ENCODE data around the gene EDC4.

The EDC4 gene

DNA sequence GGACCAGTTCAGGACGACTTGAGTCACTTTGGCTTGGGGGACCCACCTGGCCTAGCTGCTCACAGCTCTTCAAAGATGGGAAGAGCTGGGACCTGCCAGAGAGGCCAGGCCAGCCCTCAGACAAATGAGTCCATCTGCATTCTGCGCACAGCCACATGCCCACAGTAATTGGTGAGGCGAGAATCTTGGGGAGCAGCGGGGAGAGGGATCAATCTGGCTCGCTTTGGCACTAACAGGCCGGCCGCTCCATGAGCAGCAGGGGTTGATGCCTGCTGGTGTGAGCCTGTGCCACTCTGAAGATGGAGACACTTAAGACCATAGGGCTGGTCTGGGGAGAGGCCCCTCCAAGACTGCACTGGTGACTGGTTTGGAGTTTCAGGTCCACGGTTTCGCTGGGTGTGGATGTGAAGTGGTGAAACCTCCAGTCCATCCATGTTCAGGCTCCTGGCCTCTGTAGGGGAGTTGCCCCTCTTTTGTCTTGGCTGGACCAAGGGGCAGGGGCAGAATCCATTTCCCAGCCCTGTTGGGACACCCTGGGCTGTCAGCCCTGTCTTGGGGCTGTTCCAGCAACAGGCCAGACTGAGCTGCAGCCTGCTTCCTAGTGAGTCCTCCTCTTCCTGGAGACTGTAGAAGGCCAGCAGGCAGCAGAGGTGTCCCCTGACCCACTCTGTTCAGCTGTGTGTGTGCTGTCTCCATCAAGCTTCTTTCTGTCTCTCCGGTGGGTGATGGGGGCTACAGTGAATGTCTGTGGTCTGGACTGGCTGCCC, 51.5 kb downstream of the EDC4 start:
- no peak overlapping the region for H3K9ac ChIP-seq (ENCODE audit: low read length in 2 of 2)
- H3K4me1 ChIP-seq (ENCODE audit: control insufficient read depth, insufficient read depth, low read length): peaks cover 39% of the 10 kb centered on the region
- no peaks in the 10 kb centered on the region for H3K9me3 ChIP-seq (ENCODE audit: control insufficient read depth in 2 of 2, low read length in 2 of 2)
- H3K36me3 ChIP-seq (ENCODE audit: control insufficient read depth in 2 of 2, insufficient read depth in 2 of 2, low read length in 2 of 2): peaks cover 13 to 20% of the 10 kb centered on the region in 2 donors
- H3K27ac ChIP-seq (ENCODE audit: low read length): no peak overlapping the region
- H3K27me3 ChIP-seq (ENCODE audit: control insufficient read depth in 1 of 2, insufficient read depth in 2 of 2, low read length in 2 of 2): no peaks in the 10 kb centered on the region
- H3K4me3 ChIP-seq (ENCODE audit: low read length in 2 of 2): no peak overlapping the region

DNA sequence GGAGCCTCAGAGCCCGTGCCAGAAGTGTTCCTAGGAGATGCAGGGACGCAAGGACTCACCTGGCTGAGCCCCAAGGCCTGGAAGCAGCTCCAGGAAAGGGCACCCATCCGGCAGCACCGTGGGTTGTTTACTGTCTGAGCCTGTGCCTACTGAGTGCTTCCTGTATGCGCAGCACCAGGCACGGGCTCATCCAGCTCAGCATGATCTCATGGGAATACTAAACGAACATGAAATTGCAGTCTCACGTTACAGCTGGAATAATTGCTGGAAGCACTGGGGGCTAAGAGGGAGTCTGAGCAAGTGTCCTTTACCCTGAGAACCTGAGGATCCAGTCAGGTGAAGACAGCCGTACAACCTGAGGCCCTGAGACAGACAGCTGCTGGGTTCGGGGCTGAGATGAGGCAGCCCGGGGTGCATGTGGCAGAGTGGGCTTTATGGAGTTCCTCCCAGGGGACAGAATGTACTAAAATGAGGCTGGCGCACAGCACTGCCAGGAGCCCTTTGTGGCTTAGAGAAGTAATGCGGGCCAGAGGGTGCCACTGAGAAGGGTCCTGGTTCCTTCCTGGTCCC, 53.4 kb downstream of the EDC4 start:
- Histone ChIP-seq H3K27ac (ENCODE audit: low read length) (peak overlapping the region; percentile 18), H3K4me3 (ENCODE audit: low read length in 2 of 2) (no peak overlapping the region), H3K9ac (ENCODE audit: low read length in 2 of 2) (no peak overlapping the region), H3K4me1 (ENCODE audit: control insufficient read depth, insufficient read depth, low read length) (peaks cover 33% of the 10 kb centered on the region), H3K36me3 (ENCODE audit: control insufficient read depth in 2 of 2, insufficient read depth in 2 of 2, low read length in 2 of 2) (peaks cover 19 to 20% of the 10 kb centered on the region in 2 donors), H3K9me3 (ENCODE audit: control insufficient read depth in 2 of 2, low read length in 2 of 2) (no peaks in the 10 kb centered on the region), H3K27me3 (ENCODE audit: control insufficient read depth in 1 of 2, insufficient read depth in 2 of 2, low read length in 2 of 2) (no peaks in the 10 kb centered on the region)

- Histone ChIP-seq H3K27me3 (ENCODE audit: control insufficient read depth in 1 of 2, insufficient read depth in 2 of 2, low read length in 2 of 2) (no peaks in the 10 kb centered on the region), H3K27ac (ENCODE audit: low read length) (no peak overlapping the region), H3K9me3 (ENCODE audit: control insufficient read depth in 2 of 2, low read length in 2 of 2) (no peaks in the 10 kb centered on the region), H3K4me3 (ENCODE audit: low read length in 2 of 2) (no peak overlapping the region), H3K36me3 (ENCODE audit: control insufficient read depth in 2 of 2, insufficient read depth in 2 of 2, low read length in 2 of 2) (peaks cover 19 to 21% of the 10 kb centered on the region in 2 donors), H3K9ac (ENCODE audit: low read length in 2 of 2) (no peak overlapping the region), H3K4me1 (ENCODE audit: control insufficient read depth, insufficient read depth, low read length) (peaks cover 31% of the 10 kb centered on the region)
Observed at GRCh38 chr16:67927131-67927941, 54.5 kb downstream of the EDC4 start.

GRCh38 chr16:67928147-67928546, 55.3 kb downstream of the EDC4 start:
- H3K27me3 ChIP-seq (ENCODE audit: control insufficient read depth in 1 of 2, insufficient read depth in 2 of 2, low read length in 2 of 2): no peaks in the 10 kb centered on the region
- no peak overlapping the region for H3K9ac ChIP-seq (ENCODE audit: low read length in 2 of 2)
- H3K27ac ChIP-seq (ENCODE audit: low read length): no peak overlapping the region
- no peaks in the 10 kb centered on the region for H3K9me3 ChIP-seq (ENCODE audit: control insufficient read depth in 2 of 2, low read length in 2 of 2)
- H3K4me1 ChIP-seq (ENCODE audit: control insufficient read depth, insufficient read depth, low read length): peaks cover 25% of the 10 kb centered on the region
- peaks cover 19 to 21% of the 10 kb centered on the region in 2 donors for H3K36me3 ChIP-seq (ENCODE audit: control insufficient read depth in 2 of 2, insufficient read depth in 2 of 2, low read length in 2 of 2)
- no peak overlapping the region for H3K4me3 ChIP-seq (ENCODE audit: low read length in 2 of 2)

GRCh38 chr16:67928561-67929364, 55.9 kb downstream of the EDC4 start:
- Histone ChIP-seq H3K9me3 (ENCODE audit: control insufficient read depth in 2 of 2, low read length in 2 of 2) (no peaks in the 10 kb centered on the region), H3K9ac (ENCODE audit: low read length in 2 of 2) (no peak overlapping the region), H3K4me3 (ENCODE audit: low read length in 2 of 2) (no peak overlapping the region), H3K27ac (ENCODE audit: low read length) (no peak overlapping the region), H3K4me1 (ENCODE audit: control insufficient read depth, insufficient read depth, low read length) (peaks cover 20% of the 10 kb centered on the region), H3K27me3 (ENCODE audit: control insufficient read depth in 1 of 2, insufficient read depth in 2 of 2, low read length in 2 of 2) (no peaks in the 10 kb centered on the region), H3K36me3 (ENCODE audit: control insufficient read depth in 2 of 2, insufficient read depth in 2 of 2, low read length in 2 of 2) (peaks cover 16 to 20% of the 10 kb centered on the region in 2 donors)

DNA sequence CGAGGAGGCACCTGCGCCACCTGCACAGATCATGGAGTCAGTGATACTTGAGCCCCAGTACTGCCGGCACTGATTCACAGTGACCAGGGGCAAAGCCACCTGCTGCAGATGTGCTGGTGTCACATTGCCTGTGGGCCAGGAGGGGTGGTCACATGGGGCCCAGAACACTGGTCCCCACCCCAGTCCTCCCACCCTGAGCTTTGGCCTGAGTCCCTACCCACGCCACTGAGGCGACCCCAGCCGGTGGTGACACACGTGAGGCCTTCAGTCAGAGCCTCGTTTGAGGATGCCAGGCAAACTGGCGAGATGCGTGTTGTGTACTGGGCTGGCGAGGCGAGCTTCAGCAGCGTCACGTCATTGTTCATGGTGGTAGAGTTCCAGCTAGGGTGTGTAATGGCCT, 57.3 kb downstream of the EDC4 start:
- Histone ChIP-seq H3K4me3 (ENCODE audit: low read length in 2 of 2) (no peak overlapping the region), H3K9ac (ENCODE audit: low read length in 2 of 2) (no peak overlapping the region), H3K9me3 (ENCODE audit: control insufficient read depth in 2 of 2, low read length in 2 of 2) (no peaks in the 10 kb centered on the region), H3K27me3 (ENCODE audit: control insufficient read depth in 1 of 2, insufficient read depth in 2 of 2, low read length in 2 of 2) (no peaks in the 10 kb centered on the region), H3K4me1 (ENCODE audit: control insufficient read depth, insufficient read depth, low read length) (peaks cover 24% of the 10 kb centered on the region), H3K36me3 (ENCODE audit: control insufficient read depth in 2 of 2, insufficient read depth in 2 of 2, low read length in 2 of 2) (peaks cover 16 to 21% of the 10 kb centered on the region in 2 donors), H3K27ac (ENCODE audit: low read length) (no peak overlapping the region)

DNA sequence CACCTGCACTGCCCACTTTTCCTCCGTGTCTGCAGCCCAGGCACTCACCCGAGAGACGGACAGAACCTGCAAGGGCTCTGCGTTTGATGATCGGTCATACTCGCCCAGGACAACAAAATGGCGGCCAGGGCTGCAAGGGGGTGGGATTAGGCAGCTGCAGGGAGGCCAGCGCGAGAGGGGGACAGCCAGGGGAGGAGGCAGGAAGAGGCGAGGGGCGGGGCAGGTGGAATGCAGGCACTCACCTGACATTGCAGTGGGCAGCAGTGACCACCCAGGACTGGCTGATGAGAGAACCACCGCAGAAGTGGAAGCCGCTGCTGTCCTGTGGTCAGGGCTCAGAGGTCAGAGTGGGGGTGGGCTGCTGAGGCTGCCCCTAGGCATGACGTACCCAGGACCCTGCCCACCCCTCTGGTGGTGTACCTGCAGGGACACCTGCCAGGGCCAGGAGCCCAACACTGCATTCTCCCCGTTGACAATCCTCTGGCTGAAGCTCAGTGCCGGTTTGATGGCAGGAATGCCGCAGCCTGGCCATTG, 57.9 kb downstream of the EDC4 start:
- H3K9me3 ChIP-seq (ENCODE audit: control insufficient read depth in 2 of 2, low read length in 2 of 2): no peaks in the 10 kb centered on the region
- H3K4me3 ChIP-seq (ENCODE audit: low read length in 2 of 2): no peak overlapping the region
- H3K27me3 ChIP-seq (ENCODE audit: control insufficient read depth in 1 of 2, insufficient read depth in 2 of 2, low read length in 2 of 2): no peaks in the 10 kb centered on the region
- H3K27ac ChIP-seq (ENCODE audit: low read length): no peak overlapping the region
- H3K9ac ChIP-seq (ENCODE audit: low read length in 2 of 2): no peak overlapping the region
- peaks cover 16 to 21% of the 10 kb centered on the region in 2 donors for H3K36me3 ChIP-seq (ENCODE audit: control insufficient read depth in 2 of 2, insufficient read depth in 2 of 2, low read length in 2 of 2)
- H3K4me1 ChIP-seq (ENCODE audit: control insufficient read depth, insufficient read depth, low read length): peaks cover 29% of the 10 kb centered on the region
